GM12891 (cell line): ENCODE data around the gene DIO1. TPM values are rescaled to one million over a fixed set of nuclear protein-coding genes. Genes with fewer than 3 reads are reported as not detected.
A peak's percentile ranks its signal among the peaks of the same experiment; 100 is the strongest.

ENCODE experiments used
- DNase-seq: peaks from one replicate; pipeline ENCODE4 v3.0.0; 2011; ENCODE audit warnings: low spot score; ENCODE audit not compliant: insufficient read length
- FAIRE-seq: peaks from 2 replicates; lab custom pipeline; 2011; peaks lifted over from hg19 to GRCh38; lab: Jason Lieb, UNC
- PAX5 ChIP-seq: IDR thresholded peaks from 2 replicates; pipeline ENCODE4 v1.6.1; 2011; ENCODE audit warnings: low read length, moderate library complexity, mild to moderate bottlenecking; ENCODE audit not compliant: insufficient read depth, severe bottlenecking
- POLR2A ChIP-seq: IDR thresholded peaks from 2 replicates; pipeline ENCODE4 v1.6.1; 2011; ENCODE audit warnings: low read depth, low read length, control low read depth
- POLR2AphosphoS5 ChIP-seq: IDR thresholded peaks from 2 replicates; pipeline ENCODE4 v1.6.1; 2011; ENCODE audit warnings: low read depth, low read length, control low read depth
- POU2F2 ChIP-seq: IDR thresholded peaks from 2 replicates; pipeline ENCODE4 v1.6.1; 2011; ENCODE audit warnings: low read depth, mild to moderate bottlenecking, control low read depth, low read length, moderate library complexity
- SPI1 ChIP-seq: IDR thresholded peaks from 2 replicates; pipeline ENCODE4 v1.6.1; 2011; ENCODE audit warnings: low read depth, low read length, control low read depth
- TAF1 ChIP-seq: IDR thresholded peaks from 2 replicates; pipeline ENCODE4 v1.6.1; 2011; ENCODE audit warnings: low read depth, low read length, control low read depth
- polyA plus RNA-seq: library from polyadenylated mRNA; unstranded; fragments of >200 nt; gene quantifications from one replicate; pipeline ENCODE4 v1.2.1, GENCODE V29; 2012; ENCODE audit warnings: low read depth, missing spikeins, inconsistent platforms; ENCODE audit not compliant: missing spikeins

Gene DIO1
- 0.04 TPM for polyA plus RNA-seq

- TF ChIP-seq TAF1 (no peak), POLR2AphosphoS5 (no peak), POLR2A (no peak), PAX5 (no peak), POU2F2 (no peak), SPI1 (no peak)
- no peak for FAIRE-seq
Measured at GRCh38 chr1:53893999-53894636, at the start of gene DIO1. DIO1 (plus strand) TSS chr1:53894187; CDS start chr1:53894211, 24 bp downstream.

GRCh38 chr1:53847980-53848379, 46.0 kb upstream of the DIO1 start:
- FAIRE-seq (no peak), DNase-seq (no peak)
- no peak for TF ChIP-seq POU2F2
- no peak for TF ChIP-seq PAX5
- no peak for TF ChIP-seq TAF1
- no peak for TF ChIP-seq POLR2A
- no peak for TF ChIP-seq SPI1
- no peak for TF ChIP-seq POLR2AphosphoS5

More at GRCh38 chr1:53893999-53894636, at the start of gene DIO1:
- DNase-seq: no peak

- TF ChIP-seq SPI1: no peak
- TF ChIP-seq POLR2A: no peak
- no peak for TF ChIP-seq PAX5
- no peak for TF ChIP-seq TAF1
- no peak for TF ChIP-seq POLR2AphosphoS5
- no peak for TF ChIP-seq POU2F2
- FAIRE-seq (no peak), DNase-seq (no peak)
Measured at GRCh38 chr1:53850082-53850673, 43.8 kb upstream of the DIO1 start.

- TF ChIP-seq POU2F2 (no peak), TAF1 (no peak), POLR2A (no peak), POLR2AphosphoS5 (no peak), PAX5 (no peak), SPI1 (no peak)
- FAIRE-seq: no peak
- DNase-seq: no peak
Measured at GRCh38 chr1:53851571-53852285, 42.3 kb upstream of the DIO1 start.

- TF ChIP-seq POU2F2: no peak
- TF ChIP-seq SPI1: no peak
- no peak for TF ChIP-seq POLR2A
- TF ChIP-seq TAF1: no peak
- TF ChIP-seq POLR2AphosphoS5: no peak
- peak; percentile 85 for FAIRE-seq
- no peak for DNase-seq
Measured at GRCh38 chr1:53860967-53861411, 33.0 kb upstream of the DIO1 start.

GRCh38 chr1:53862507-53862906, 31.5 kb upstream of the DIO1 start:
- FAIRE-seq (peak; percentile 64), DNase-seq (no peak)
- TF ChIP-seq TAF1 (no peak), SPI1 (0 out of 2 replicates have a peak, but pooled peaks have one; percentile 6), POLR2AphosphoS5 (no peak), POU2F2 (no peak)

- FAIRE-seq: no peak
- TF ChIP-seq SPI1 (no peak), PAX5 (no peak), POU2F2 (no peak), TAF1 (no peak), POLR2A (no peak), POLR2AphosphoS5 (no peak)
- no peak for DNase-seq
Measured at GRCh38 chr1:53868565-53868964, 25.4 kb upstream of the DIO1 start.

DNA sequence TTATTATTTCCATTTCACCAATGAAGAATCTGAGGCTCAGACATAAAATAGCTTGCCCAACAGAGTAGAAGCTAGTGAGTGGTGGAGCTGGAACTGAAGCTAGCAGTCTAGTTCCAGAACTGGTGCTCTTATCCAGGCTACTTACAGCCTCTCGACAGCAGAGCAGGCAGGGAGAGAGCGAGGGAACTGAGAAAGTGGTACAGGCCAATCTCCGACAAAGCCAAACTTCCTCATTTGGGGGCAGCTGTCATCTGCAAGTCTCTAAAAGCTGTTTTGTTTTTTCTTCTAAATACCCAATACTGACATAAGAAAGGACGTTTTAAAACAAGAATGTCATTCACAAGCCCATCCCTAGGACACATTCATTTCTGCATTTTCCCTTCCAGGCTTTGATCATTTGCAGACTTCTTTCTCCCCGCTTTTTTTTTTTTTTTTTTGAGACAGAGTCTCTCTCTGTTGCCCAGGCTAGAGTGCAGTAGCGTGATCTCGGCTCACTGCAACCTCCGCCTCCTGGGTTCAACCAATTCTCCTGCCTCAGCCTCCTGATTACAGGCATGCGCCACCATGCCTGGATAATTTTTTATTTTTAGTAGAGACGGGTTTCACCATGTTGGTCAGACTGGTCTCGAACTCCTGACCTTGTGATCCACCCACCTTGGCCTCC, 24.4 kb upstream of the DIO1 start:
- no peak for FAIRE-seq

DNA sequence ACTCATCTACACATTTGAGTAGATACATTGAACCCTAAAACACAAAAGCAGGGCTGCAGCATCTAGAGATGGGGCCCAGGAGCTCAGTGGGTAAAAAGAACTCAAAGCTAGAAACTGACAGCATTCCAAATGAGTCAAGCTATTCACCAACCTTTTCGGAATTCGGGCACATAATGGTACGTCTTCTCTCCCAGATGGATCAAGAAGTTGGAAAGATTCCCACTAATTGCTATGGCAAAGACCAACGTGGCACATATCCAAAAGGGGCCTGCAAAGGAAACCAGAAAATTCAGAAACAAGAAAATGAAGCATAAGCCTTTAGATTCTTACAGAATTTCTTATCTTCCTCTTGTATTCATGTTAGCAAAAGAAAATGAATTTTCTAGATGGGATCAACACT, 22.8 kb upstream of the DIO1 start:
- no peak for FAIRE-seq
- TF ChIP-seq PAX5: no peak
- no peak for TF ChIP-seq TAF1
- TF ChIP-seq POU2F2: no peak
- TF ChIP-seq POLR2A: no peak
- TF ChIP-seq SPI1: no peak
- TF ChIP-seq POLR2AphosphoS5: no peak
- DNase-seq: no peak

More for the DNA sequence above, 24.4 kb upstream of the DIO1 start:
- TF ChIP-seq PAX5 (no peak), SPI1 (peak; percentile 61)
- no peak for DNase-seq
